Ammon's horn (tissue), 1 donor: ENCODE measurements around the gene ARHGEF28.

ENCODE experiments used
- DNase-seq: peaks from one replicate; pipeline ENCODE4 v3.0.0-alpha.2; 2016; ENCODE audit warnings: low spot score

Gene ARHGEF28

DNA sequence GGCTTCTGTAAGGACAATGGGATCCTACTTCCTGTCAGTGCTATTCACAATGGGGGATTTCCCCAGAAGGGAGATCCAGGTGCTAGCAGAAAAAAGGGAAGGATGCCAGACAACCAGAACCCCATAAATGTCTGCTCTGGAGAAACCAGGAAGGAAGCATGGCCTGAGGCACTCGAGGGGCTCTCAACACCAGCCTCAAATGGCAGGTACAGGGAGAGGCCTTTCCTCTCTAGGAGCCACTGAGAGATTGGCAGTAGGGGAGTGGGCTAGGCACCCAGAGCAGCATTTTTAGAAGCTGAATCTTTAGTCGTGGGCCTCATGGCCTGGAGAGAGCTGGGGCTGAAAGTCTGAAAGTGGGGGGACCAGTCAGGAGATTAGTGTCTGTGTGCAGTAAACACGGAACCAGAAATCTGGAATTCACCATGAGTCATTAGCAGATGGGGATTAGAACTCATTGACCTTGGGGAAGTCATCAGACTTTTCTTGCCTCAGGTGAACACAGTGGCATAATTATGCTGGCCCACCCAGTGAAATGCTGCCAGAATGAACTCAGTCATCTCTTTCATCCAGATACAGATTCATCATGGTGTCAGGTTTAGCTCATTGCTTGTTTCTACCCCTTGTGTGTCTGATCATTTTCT, 28.3 kb downstream of the ARHGEF28 start:
- DNase-seq, result no peak

DNA sequence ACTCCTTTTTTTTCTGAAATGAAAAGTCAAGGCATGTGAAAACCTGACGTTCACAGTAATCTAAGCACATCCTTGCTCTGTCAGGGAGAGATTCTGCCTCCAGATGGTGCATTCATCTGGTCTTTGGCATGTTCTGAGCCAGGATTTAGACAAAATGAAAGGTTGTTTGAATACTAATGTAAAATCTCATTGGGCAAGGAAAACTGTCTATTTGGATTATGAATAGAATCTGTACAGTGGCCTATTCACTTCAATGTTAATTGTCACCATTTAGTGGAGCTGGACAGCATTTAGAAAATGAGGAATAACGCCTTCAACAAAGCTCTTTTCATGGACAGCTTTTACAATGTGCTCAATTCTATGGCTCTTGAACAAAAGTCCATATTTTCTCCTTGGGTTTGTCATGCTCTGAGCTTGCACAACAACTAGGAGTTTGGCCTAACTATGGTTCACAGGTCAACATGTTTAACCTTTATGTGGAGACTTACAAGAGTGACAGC, 28.9 kb downstream of the ARHGEF28 start:
- DNase-seq, result peak; percentile 80

DNA sequence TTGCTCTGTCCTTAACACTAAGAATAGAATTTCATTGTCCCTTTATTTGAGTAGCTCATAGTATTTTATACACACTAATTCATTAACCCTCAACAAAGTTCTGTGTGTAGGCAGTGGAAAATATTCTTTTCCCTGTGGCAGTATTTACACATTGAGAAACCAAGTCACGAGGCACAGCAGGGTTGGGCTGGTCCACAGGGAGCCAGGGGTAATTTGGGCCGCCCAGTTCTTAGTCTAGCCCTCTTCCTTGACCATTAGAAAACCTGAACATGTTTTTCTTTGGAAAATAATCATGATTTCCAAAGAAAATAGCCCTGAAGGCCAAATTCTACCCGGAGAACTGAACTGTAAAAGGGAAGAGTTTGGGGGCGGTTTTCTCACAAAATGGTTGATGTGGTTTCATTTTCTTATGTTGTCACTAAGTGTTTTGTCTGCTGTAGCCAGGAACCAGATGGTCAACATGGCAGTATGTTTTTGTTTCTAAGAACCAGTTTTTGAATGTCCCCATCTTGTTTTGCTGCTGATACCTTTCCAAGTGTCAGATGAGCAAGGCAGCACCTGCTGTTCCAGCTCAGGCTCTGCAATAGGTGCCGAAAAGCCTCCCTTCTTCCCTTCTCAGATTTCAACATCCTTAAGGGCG, 29.6 kb downstream of the ARHGEF28 start:
- DNase-seq, result no peak

DNA sequence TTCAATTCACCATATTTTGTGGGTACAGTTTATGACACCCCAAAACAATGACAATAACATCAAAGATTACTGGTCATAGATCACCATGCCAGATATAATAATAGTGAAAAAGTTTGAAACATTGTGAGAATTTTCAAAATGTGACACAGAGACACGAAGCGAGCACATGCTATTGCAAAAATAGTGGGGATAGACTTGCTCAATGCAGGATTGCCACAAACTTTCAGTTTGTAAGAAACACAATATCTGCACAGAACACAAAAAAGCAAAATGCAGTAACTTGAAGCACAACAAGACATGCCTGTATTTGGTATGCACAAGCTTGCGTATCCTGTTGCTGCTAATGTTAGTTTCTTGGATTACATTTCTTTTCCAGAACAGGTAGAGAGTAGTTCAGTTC, 35.8 kb downstream of the ARHGEF28 start:
- no peak for DNase-seq

DNA sequence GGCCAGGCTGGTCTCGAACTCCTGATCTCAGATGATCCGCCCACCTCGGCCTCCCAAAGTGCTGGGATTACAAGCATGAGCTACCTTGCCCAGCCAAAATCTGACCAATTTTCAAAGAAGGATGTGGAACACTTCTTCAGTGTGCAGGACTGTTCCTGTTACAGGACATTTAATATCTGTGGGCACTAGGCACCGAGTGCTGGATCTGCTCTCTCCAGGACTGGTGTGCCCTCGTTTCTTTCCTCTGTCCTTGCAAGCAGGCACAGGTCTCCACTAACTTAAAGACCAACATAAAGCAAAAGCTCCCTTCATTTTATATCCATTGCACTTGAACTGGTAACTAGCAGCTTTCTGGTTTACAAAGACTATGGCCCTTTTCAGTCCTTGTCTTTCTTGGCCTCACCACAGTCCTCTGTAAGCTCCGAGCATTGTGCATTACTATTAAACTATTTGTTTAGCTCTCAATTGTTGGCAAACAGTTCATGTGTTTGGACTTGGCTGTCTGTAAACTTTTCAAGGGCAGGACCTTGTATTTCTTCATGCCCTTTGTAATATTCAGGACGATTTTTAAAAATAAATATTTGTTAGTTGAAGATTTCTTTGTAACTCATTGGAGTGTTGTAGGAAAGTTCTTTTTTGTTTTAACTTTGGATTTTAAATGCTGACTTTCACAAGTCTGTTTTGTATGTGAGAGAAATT, 37.3 kb downstream of the ARHGEF28 start:
- DNase-seq, result no peak

DNA sequence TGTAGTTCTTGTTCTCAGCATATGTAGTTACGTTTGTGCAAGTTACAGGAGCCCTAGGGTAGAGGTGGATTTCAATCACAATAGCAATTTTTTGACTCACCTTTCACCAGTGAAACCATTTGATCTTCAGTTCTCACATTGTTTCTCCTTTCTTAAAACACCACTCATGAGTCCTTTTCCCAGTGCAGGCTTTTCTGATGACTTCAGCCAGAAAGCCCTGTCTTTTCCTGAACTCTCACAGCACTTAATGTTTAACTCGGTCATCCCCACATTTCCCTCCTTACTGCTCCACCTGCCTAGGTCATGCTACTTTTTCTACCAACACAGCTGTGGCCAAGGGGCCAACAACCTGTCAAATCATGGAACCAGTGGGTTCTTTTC, 37.9 kb downstream of the ARHGEF28 start:
- DNase-seq, result no peak

DNA sequence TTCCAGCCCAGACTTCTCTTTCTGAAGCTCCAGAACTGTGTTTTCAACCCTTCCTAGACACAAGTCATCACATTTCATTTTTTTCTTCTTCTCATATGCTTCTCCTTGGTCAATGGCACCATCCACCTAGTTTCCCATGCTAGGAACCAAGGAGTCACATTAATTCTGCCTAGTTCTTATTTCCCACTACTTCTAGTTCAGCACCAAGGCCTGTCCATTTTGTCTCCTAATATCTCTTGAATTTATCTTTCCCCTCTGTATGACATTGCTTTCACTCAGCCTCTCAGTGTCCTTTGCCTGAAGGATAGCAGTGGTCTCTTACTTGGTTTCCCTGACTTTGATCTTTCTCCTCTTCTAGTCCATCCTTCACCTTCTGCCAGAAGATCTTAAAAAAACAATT, 38.8 kb downstream of the ARHGEF28 start:
- no peak for DNase-seq

DNA sequence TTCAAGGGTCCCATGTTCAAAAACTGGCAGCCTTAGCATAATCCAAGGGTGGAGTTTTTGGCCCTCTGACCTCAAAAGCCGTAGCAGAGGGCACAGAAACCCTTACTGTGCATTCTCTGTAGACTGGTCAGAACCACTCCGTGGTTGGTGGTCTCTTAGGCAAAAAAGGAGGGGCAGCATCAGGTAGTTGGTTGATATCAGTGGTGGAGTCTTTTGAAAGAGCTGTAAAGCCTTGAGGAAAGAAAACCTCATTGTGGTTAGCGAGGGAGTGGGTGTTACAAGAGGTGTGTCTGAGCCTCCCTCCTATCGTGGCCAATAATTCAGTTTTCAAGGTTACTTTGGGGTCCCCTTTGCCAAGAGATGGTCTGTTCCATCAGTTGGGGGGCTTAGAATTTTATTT, 40.9 kb downstream of the ARHGEF28 start:
- no peak for DNase-seq

DNA sequence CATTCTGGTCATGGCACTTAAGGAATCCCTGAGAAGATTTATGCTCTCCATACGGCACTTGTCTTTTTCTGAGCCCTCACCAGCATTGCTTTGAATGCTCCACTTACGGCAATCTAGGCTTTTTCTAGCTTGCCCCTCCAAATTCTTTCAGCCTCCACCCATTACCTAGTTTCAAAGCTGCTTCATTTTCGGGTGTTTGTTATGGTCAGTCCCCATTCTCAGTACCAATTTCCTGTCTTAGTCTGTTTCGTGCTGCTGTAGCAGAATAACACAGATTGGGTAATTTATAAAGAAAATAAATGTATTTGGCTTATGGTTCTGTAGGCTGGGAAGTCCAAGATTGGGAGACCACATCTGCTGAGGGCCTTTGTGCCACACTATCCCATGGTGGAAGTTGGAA, 42.0 kb downstream of the ARHGEF28 start:
- DNase-seq, result no peak

DNA sequence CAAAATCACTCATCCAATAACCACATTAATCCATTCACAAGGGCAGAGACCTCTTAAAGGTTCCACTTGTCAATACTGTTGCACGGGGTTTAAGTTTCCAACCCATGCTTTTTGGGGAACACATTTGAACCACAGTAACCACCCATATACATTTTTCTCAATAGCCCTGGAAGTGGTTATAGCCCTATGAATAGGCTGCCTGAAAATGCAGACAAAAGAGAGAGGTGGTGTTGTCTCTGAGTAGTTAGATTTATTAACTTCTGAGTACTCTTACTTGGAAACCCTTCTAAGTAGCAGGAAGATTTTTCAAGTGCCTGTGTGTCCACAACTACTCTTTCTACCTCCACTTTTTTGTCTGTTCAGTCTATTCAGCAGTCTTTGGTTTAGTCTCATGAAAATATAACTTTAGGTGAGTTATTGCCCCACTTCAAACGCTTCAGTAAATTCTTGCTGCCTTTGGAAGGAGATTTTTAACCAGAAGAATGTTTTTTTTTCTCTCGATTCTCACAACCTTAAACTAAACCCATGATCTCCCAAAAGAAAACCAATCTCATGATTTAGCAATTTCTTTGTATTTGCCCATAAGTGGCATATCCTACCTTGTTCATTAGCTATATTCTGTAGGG, 42.6 kb downstream of the ARHGEF28 start:
- no peak for DNase-seq

DNA sequence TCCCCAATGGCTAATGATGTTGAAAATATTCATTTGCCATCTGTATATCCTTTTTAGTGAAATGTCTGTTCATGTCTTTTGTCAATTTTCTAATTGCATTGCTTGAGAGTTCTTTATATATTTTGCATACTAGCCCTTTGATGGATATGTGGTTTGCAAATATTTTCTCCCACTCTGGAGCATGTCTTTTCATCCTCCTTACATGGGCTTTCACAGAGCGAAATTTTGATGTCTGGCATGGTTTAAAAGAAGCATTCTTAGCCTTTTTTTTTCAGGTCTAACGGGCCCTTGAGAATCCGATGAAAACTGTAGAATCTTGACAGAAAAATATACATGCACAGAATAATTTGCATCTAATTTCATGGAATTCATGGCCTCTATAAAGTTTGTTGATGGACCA, 44.7 kb downstream of the ARHGEF28 start:
- DNase-seq, result no peak

DNA sequence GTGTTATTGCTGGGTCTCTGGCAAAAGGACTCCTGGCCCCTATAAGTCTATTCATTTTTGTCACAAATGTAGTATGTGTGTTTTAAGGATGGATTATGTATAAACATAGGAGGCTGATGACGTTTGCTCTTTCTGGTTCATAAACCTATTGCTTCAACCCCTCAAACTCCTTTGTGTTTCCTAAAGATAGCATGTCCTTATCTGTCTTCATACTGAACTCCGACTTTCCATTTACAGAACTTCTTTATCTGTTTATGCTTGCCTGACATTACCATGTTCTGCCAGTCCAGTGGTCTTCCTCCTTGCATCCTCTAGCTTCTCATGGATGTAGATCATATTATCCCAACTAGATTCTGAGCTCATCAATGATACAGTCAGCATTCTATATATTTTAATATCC, 46.1 kb downstream of the ARHGEF28 start:
- DNase-seq, result no peak

DNA sequence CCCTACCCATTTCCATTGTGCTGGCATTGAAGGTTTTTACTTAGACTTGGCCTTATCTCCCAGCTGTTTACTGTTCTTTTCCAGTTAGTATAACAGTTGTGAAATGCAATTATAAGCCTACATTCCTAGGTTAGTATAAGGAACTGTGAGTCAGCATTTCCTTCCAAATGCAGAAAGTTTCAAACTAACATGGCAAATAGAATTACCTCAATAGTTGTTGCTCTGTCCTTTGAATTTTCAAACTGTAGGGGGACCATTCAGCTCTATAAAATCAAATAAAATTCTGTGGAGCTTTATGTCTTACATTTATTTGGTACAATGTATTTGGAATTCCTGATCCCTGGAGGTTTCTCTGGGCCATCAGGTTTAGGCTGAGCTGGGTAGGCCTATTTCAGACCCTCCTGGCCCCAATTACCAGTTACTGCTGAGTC, 47.2 kb downstream of the ARHGEF28 start:
- DNase-seq, result no peak

DNA sequence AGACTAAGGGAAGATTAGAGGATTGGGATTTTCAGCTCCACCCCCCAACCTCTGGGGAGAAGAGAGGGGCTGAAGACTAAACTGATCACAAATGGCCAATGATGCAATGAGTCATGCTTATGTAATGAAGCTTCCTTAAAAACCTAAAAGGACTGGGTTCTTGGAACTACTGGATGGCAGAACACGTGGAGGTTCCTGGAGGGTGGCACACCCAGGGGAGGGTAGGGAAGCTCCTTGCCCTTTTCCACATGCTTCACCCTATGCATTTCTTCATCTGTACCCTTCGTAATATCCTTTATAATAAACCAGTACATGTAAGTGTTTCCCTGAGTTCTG, 48.6 kb downstream of the ARHGEF28 start:
- DNase-seq, result no peak

DNA sequence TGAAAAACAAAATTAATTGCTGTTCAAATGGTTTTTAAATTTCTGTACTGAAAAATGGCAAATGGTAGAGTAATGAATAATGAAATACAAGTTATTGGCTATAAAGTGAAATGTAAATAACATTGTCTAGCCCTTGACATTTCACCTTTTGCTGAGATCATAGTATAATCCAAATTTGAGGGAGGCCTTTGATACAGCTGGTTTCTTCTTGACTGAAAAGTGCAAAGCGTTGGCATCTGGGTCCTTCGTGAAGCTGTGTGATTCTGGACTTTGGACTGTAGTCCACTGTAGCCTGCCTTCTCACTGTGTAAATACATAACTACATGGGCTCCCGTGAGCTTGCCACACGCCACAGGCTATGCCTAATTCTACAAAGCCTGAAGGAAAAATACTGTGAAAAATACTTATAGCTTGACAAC, 52.3 kb downstream of the ARHGEF28 start:
- DNase-seq, result no peak

DNA sequence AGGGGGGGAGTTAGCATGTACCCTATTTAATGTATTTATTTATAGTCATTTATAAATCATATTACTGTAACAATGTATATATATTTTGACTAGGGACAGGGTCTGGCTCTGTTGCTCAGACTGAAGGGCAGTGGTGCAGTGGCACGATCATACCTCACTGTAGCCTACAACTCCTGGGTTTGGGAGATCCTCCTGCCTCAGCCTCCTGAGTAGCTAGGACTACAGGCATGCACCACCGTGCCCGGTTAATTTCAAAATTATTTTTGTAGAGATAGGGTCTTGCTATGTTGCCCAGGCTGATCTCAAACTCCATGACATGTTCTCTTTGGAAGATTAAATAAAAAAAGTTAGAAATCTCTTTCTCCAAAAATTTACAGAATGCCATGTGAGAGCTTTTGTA, 52.8 kb downstream of the ARHGEF28 start:
- no peak for DNase-seq

DNA sequence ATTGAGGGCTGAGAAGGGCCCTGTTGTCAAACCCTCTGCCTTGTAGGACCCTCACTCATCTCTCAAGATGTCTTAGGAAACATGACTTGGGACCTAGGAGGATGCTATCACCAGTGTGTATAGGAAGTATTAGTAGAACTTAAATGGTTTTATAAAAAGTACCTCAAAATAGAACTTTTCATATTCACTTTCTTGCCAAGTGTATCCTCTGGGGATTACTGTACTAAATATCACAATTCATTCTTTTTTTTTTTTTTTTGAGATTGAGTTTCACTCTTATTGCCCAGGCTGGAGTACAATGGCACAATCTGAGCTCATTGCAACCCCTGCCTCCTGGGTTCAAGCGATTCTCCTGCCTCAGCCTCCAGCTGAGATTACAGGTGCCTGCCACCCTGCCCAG, 56.2 kb downstream of the ARHGEF28 start:
- no peak for DNase-seq

DNA sequence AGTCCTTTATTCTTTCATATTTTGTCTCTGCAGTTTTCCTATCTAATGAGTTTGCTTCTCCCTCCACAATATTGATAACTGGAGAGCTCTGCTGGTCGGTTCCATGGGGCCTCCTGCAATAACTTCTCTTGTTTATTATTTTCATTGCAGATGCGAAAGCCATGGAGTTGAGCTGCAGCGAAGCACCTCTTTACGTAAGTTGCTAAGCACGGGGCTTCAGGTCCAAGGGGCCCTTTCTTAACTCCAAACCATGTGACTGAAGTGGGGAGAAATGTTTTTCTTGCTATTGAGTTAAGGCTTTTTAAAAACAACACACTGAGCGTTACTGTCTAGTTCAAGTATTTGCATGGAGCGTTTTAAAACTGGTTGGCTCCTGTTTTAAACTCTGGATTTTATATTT, 58.7 kb downstream of the ARHGEF28 start:
- no peak for DNase-seq

DNA sequence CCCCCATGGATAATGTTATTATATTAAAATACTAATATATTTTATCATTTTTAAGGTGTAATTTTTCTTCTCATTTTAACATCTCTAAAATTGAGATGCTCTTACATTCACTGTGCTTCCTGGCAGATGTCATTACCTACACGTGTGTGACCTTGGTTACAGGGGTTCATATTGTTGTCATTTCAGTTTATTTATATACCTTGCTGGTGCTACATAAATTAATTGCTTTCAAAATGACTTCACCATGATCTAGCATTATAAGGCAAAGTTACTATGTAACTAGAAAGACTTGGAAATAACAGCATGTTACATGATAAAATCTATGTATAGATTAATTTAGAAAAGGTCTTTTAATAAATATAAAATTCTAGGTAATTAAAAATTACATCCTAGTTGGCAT, 60.9 kb downstream of the ARHGEF28 start:
- DNase-seq, result no peak

DNA sequence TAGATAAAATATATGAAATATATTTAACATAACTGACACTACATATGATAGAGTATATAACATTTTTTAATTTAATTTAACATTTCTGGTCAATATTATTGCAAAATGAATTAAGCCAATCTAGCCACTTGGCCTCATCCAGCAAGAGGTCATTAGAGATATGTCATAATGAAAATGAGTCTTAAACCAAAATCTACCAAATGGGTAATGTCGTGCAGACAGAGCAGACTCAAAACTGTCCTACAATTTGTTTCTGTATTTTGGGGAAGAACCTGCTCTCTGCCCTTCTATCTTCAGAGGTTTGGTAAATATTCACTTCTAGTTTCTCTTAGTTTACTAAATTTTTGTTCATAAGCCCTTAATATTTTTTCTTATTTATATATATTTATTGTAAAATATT, 61.4 kb downstream of the ARHGEF28 start:
- no peak for DNase-seq

DNA sequence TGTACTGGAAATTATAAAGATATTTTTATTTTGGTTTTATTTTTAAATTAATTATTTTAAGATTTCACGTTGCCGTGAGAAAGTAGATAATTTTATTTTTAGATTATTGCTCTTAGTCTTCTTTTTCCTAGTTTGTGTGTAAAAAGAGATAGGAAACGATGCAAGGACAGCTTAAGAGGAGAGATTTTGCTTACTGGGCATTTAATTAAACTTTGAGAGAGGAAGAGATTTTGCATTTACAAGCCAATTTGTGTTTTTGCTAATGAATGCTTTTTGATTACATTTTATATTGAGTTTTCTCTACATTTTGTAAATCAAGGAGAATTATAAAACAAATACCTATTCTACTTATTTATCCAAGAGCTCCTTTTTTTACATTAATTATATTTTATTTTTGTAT, 64.0 kb downstream of the ARHGEF28 start:
- no peak for DNase-seq

DNA sequence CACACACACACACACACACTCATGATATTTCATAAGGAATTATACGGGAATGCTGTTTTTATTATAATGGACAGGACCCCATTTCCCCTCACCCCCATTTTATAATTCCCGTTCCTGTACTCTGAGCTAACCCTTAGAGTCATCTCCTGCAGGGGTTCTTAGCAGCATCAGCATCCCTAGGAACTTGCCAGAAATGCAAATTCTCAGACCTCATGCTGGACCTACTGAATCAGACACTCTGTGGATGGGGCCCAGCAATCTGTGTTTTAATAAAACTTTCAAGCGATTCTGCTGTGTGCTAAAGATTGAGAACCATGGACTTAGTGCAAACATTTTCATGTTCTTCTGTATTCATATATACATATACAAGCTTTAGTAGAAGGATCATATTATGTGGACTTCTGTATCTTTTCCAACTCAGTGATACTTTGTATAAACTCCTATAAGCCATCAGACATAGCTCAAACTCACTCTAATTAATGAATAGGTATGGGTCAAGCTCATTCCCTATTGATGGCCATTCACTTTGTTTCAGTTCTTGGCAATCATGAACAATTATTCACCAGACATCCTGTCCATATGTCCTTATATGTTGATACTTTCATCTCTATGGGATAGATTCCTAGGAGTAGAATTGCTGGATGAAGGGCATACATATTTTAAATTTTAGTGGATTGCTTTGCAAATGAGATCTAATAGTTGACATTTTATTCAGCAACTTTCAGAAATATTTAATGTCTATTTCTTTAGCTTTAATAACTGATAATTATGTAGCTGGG, 65.5 kb downstream of the ARHGEF28 start:
- no peak for DNase-seq
